RWPE2 (cell line): ENCODE data around the gene MAD2L2.
A peak's percentile ranks its signal among the peaks of the same experiment; 100 is the strongest.
"Not testable (repeated sequence)": the region's sequence is repeated elsewhere in the genome, so short reads cannot be mapped to it uniquely, and the experiment has no call there.

Experiments used
- ATAC-seq: fragments of 200-7000 bp; cut with Tn5 transposase; 3 replicates; pipeline ENCODE4 v1.9.1; 2021; ENCODE audit warnings: low read depth
- DNase-seq: peaks from one replicate; pipeline ENCODE4 v3.0.0-alpha.2; 2020; ENCODE audit warnings: low spot score
- H3K27ac ChIP-seq: fragments of 450-650 bp; 2 replicates; pipeline ENCODE4 v1.5.1; 2017; ENCODE audit warnings: mild to moderate bottlenecking; ENCODE audit not compliant: poor library complexity, severe bottlenecking
- H3K27me3 ChIP-seq: fragments of 250-450 bp; sonication (Bioruptor Pico); 2 replicates; pipeline ENCODE4 v1.5.1; 2021; ENCODE audit warnings: mild to moderate bottlenecking, moderate library complexity; ENCODE audit not compliant: insufficient read depth, poor library complexity, severe bottlenecking
- H3K36me3 ChIP-seq: fragments of 250-450 bp; sonication (Bioruptor Pico); 2 replicates; pipeline ENCODE4 v1.5.1; 2020; ENCODE audit warnings: low read depth, mild to moderate bottlenecking, moderate library complexity
- H3K4me1 ChIP-seq: fragments of 250-450 bp; sonication (Bioruptor Pico); 2 replicates; pipeline ENCODE4 v1.5.1; 2021; ENCODE audit warnings: mild to moderate bottlenecking, moderate library complexity; ENCODE audit not compliant: insufficient read depth, poor library complexity, severe bottlenecking
- H3K4me3 ChIP-seq: fragments of 250-450 bp; sonication (Bioruptor Pico); 2 replicates; pipeline ENCODE4 v1.5.1; 2021; ENCODE audit warnings: mild to moderate bottlenecking, moderate library complexity; ENCODE audit not compliant: severe bottlenecking
- H3K9me3 ChIP-seq: fragments of 250-450 bp; sonication (Bioruptor Pico); 2 replicates; pipeline ENCODE4 v1.5.1; 2021; ENCODE audit warnings: mild to moderate bottlenecking, moderate library complexity; ENCODE audit not compliant: severe bottlenecking
- CTCF ChIP-seq: fragments of 450-650 bp; IDR thresholded peaks from one replicate; pipeline ENCODE4 v1.5.1; 2017; ENCODE audit warnings: mild to moderate bottlenecking, moderate library complexity; ENCODE audit not compliant: poor library complexity, severe bottlenecking

MAD2L2 gene

GRCh38 chr1:11646317-11646716 is 34.6 kb downstream of the MAD2L2 start:
- no peak for ATAC-seq

GRCh38 chr1:11645670-11646265 is 35.2 kb downstream of the MAD2L2 start:
- peak; percentile 77 for TF ChIP-seq CTCF
- Histone ChIP-seq H3K9me3 (no peaks in the 10 kb centered on the region), H3K27ac (no peak overlapping the region), H3K4me3 (no peak overlapping the region), H3K27me3 (no peaks in the 10 kb centered on the region), H3K36me3 (peaks cover 9% of the 10 kb centered on the region; the same call in 1 of the 2 replicates), H3K4me1 (no peaks in the 10 kb centered on the region)
- DNase-seq (no peak), ATAC-seq (peak; percentile 70)

More at GRCh38 chr1:11646317-11646716, 34.6 kb downstream of the MAD2L2 start:
- Histone ChIP-seq H3K4me1 (no peaks in the 10 kb centered on the region), H3K9me3 (no peaks in the 10 kb centered on the region), H3K27me3 (no peaks in the 10 kb centered on the region), H3K4me3 (no peak overlapping the region), H3K27ac (no peak overlapping the region), H3K36me3 (peaks cover 9% of the 10 kb centered on the region; the same call in 1 of the 2 replicates)
- TF ChIP-seq CTCF, result no peak
- DNase-seq, result no peak

GRCh38 chr1:11645270-11645669 is 35.7 kb downstream of the MAD2L2 start:
- DNase-seq (no peak), ATAC-seq (no peak)
- Histone ChIP-seq H3K4me1 (no peaks in the 10 kb centered on the region), H3K27ac (no peak overlapping the region), H3K27me3 (no peaks in the 10 kb centered on the region), H3K36me3 (peaks cover 9% of the 10 kb centered on the region; the same call in 1 of the 2 replicates), H3K9me3 (no peaks in the 10 kb centered on the region), H3K4me3 (no peak overlapping the region)
- TF ChIP-seq CTCF, result no peak

- H3K36me3 ChIP-seq, result peaks cover 9% of the 10 kb centered on the region; the same call in 1 of the 2 replicates
- no peaks in the 10 kb centered on the region for H3K27me3 ChIP-seq
- H3K4me3 ChIP-seq, result no peak overlapping the region
- DNase-seq (no peak), ATAC-seq (no peak)
- no peak overlapping the region for H3K27ac ChIP-seq
- no peak for TF ChIP-seq CTCF
- no peaks in the 10 kb centered on the region for H3K9me3 ChIP-seq
- no peaks in the 10 kb centered on the region for H3K4me1 ChIP-seq
Measured at GRCh38 chr1:11643782-11644181, 37.2 kb downstream of the MAD2L2 start.

- TF ChIP-seq CTCF, result peak; percentile 95
- not testable (repeated sequence) for H3K36me3 ChIP-seq, H3K27ac ChIP-seq, H3K9me3 ChIP-seq, DNase-seq, H3K27me3 ChIP-seq, H3K4me3 ChIP-seq, H3K4me1 ChIP-seq
- ATAC-seq, result peak; percentile 71
Measured at GRCh38 chr1:11642418-11643017, 38.4 kb downstream of the MAD2L2 start.
